Erythroblast (primary cell): Measurements from ENCODE around the gene NCAM2.

Experiments used
- GATA1 ChIP-seq: IDR thresholded peaks from 2 replicates; pipeline ENCODE4 v1.6.1; 2011; ENCODE audit warnings: low read depth, mild to moderate bottlenecking, control low read depth, low read length, moderate library complexity
- POLR2A ChIP-seq: IDR thresholded peaks from 2 replicates; pipeline ENCODE4 v1.6.1; 2011; ENCODE audit warnings: mild to moderate bottlenecking, low read length

- TF ChIP-seq POLR2A (no peak), GATA1 (no peak)
Measured at GRCh38 chr21:21045518-21045917, 47.3 kb downstream of the NCAM2 start.
